Amygdala (tissue), 56 donors: Measurements from ENCODE around the gene STMND1.
"Not testable (repeated sequence)": the region's sequence is repeated elsewhere in the genome, so short reads cannot be mapped to it uniquely, and the experiment has no call there.

Source experiments
- DNase-seq, 56 donors: peaks; one replicate each; lab custom pipeline; 2025; lab: John Stamatoyannopoulos, UW

The STMND1 gene

DNA sequence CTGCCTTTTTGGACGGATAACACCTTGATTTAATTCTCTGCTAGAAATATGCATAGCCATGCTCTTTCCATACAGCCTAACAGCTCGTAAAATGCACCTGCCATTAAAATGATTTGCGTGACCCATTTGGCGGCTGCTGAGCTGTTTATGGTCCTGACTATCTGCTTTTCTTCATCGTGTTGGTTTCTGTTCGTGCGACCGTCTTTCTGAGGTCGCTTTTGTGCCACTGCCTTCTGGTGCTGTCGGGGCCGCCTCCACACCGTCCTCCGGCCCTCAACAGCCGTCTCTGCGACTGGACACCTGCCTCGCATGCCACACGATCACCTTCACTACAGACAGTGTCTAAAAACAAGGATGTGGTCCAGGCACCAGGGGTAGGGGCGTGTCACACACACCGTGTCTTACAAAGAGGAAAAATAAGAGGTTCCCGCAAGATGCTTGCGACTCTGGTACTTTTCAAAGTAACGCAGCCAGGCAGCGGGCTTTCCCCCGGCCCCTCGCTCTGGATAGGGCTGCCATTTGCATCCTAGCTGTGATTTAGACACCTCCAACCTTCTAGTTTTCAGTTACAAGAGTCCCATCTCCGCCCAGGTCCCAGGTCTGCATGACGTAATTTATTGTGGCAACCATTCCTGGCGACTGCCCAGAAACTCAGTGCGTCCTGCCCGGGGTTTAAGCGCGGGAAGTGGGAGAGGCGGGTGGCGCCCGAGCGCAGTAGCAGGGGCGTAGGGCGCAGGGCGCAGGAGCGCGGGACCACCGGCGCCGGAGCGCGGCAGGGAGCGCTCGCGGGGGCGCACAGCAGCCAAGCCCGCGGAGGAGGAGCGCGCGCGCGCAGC lies at the start of gene STMND1:
Gene STMND1 (plus strand): TSS at position 629 of the 836 bp plus-strand sequence. CDS start 208 bp downstream, outside the sequence.
- peak in 6 of 56 donors; percentile 11 to 29 (median 18) for DNase-seq

GRCh38 chr6:17054647-17055046 lies 47.2 kb upstream of the STMND1 start:
- DNase-seq = no peak

- DNase-seq = no peak
These were observed 44.5 kb upstream of the STMND1 start for GRCh38 chr6:17057322-17057721.

GRCh38 chr6:17058550-17058949 lies 43.3 kb upstream of the STMND1 start:
- DNase-seq = no peak

GRCh38 chr6:17059022-17059421 lies 42.8 kb upstream of the STMND1 start:
- no peak for DNase-seq

DNA sequence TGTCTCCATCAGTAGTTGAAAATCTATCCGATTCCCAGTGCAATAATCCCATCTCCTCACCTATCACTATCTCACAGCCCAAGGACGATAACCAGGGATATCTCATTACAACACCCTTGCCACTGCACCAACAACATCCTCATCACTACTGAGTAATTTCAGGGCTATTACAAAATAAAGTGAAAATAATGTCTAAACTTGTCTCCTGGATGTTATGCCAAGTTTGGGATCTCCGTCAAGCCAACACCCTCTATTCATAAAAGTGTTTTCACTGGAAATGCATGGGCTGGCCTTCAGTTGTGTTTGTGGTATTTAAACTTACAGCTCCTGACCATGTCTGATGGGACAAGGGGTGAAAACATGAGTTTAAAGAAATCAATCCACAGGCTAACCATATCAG lies 42.0 kb upstream of the STMND1 start:
- no peak for DNase-seq

DNA sequence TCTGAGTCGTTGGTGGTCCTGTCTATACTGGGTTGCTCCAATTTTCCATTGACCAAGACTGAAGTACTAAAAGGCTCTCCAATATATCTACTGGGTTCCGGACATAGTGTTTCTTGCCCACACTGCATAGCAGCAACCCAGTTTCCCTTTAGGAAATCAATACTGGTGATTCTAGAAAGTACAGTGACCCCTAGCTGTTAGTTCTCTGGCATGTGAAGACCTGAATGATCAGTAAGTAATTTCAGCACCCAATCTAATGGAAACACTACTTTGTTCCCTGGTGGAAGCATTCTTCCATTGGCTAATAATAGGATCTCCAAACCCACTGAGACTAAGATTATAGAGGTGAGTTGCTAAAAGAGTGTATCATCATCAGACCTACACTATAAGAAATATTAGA lies 40.8 kb upstream of the STMND1 start:
- no peak for DNase-seq

DNA sequence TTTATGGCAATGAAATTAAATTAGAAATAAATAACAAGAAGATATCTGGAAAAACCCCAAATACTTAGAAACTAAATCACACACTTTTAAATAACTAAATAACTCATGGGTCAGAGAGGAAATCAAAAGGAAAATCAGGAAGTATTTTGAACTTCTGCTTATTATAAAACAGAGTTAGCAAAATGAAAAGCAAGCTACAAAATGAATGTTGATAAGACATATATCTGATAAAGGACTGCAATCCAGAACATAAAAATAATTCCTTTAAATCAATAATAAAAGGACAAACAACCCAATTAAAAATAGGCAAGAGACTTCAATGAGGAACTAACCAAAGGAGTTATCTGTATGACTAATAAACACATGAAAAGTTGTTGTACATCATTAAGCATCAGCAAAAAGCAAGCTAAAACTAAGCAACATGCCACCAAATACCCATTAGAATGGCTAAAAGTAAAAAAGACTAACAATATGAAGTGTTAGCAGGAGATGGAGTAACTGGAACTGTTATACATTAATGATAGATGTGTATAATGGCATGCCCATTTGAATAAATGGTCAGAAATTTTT lies 38.9 kb upstream of the STMND1 start:
- DNase-seq = no peak

- no peak for DNase-seq
These were observed 36.9 kb upstream of the STMND1 start for GRCh38 chr6:17064975-17065374.

DNA sequence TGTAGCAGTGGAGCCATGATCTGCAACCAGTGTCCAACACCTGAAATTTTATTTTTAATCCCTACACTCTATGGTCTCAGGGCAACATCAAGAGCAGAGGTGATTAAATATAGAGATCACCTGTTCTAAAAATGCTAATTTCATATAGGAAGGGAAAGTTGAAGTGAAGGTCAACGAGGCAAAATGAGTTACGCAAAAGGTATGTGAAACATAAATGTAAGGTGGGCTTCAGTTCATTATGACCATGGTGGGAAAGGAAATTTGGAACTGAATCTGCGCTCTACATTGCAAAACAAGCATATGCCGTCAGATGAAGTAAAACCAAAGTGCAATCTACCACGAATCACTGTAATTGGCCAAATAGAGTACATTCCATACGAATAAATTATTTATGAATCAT lies 35.2 kb upstream of the STMND1 start:
- DNase-seq = no peak

- not testable (repeated sequence) for DNase-seq
These were observed 32.9 kb upstream of the STMND1 start for GRCh38 chr6:17068972-17069371.

- not testable (repeated sequence) for DNase-seq
These were observed 31.4 kb upstream of the STMND1 start for GRCh38 chr6:17070400-17070799.

DNA sequence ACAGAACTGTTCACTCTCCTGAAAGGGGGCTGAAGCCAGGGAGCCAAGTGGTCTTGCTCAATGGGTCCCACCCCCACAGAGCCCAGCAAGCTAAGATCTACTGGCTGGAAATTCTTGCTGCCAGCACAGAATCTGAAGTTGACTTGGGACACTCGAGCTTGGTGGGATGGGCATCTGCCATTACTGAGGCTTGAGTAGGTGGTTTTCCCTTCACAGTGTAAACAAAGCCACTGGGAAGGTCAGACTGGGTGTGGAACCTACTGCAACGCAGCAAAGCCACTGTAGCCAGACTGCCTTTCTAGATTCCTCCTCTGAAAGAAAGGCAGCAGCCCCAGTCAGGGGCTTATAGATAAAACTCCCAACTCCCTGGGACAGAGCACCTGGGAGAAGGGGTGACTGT lies 28.3 kb upstream of the STMND1 start:
- not testable (repeated sequence) for DNase-seq

- no peak for DNase-seq
These were observed 20.6 kb upstream of the STMND1 start for GRCh38 chr6:17081273-17081672.

DNA sequence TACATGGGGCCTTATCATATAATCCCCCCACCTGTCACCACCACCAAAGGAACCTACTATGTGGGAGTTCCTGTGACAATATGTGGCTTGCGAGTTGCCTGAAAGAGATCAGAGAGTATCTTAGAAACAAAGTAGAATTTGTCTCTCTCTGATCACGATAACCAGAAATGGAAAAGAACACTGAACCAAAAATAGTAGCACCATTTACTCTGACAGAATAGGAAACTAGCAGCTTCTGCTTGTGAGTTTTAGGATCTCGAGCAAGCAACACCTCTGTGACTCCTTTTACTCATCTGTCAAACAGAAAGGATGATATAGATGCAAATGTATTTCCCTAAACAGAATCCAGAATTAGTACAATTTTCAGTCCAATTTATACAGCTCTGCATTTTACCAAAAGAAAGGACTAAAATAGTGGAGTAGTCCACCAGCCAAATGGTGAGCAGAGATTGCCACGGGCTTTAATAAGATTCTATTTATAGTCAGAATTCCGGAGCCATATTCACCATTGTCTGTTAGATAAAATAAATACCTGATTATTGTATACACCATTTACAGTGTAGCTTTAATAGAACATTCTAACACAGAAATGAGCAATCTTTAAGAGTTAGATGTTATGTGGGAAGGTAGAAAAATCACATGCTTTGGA lies 19.9 kb upstream of the STMND1 start:
- no peak for DNase-seq

GRCh38 chr6:17083397-17083796 lies 18.5 kb upstream of the STMND1 start:
- DNase-seq = no peak

DNA sequence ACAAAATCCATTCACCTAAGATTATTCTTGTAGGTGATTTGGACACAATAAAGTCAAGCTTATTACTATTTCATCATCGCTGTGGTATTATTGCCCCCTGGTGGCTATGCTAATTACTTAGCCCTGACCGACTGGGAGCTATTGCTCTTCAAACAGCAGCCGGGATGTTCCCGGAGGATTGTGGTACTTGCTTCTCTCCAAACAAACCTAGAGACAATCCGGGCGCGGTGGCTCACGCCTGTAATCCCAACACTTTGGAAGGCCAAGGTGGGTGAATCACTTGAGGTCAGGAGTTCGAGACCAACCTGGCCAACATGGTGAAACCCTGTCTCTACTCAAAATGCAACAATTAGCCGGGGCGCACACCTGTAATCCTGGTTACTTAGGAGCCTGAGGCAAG lies 15.4 kb upstream of the STMND1 start:
- peak in 36 of 56 donors; percentile 4 to 81 (median 27) for DNase-seq

- no peak for DNase-seq
These were observed 13.7 kb upstream of the STMND1 start for GRCh38 chr6:17088091-17088611.

DNA sequence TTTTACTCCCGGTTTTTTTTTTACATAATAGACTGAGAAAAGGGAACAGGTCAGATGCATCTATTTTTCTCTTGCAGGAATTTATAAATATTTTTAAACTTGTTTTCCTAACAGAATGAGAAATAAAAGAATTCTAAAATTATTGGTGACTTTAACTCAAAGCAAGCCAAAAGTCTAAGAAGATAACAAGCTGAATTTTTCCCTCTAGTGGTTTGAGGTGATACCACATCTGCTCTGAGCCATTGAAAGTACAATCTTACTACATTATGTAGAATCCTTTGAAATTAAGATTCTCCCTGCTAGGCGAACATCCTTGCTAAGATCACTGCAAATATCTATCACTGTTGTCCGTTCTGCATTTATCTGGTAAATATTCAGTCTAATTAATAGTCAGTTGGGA lies 10.7 kb upstream of the STMND1 start:
- no peak for DNase-seq

- no peak for DNase-seq
These were observed 8.2 kb upstream of the STMND1 start for GRCh38 chr6:17093686-17094085.

DNA sequence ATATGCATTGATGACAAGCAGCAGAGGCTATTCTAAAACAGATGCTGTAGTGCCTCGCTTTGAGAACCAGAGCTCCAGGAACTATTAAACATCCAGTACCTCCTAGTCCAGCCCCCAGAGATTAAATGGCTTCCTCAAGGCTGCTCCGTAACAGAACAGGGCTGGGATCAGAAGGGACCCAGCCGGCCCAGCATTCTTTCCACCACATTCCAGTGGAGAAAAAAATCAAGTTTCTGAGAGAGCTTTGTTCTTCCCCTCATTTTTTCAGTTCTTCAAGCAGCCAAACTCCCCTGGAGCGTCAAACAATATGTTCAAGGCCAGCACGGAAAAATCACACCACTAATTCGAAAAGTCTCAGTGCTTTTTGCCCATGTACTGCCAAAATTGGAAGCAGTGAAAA lies 5.8 kb upstream of the STMND1 start:
- DNase-seq = no peak
